Spleen (tissue), 11 donors: ENCODE data around the gene IVNS1ABP. TPM values are rescaled to one million over a fixed set of nuclear protein-coding genes. Genes with fewer than 3 reads are reported as not detected.

Experiments used
- DNase-seq: peaks from one replicate; pipeline ENCODE4 v3.0.0-alpha.2; 2020
- H3K27ac ChIP-seq, 8 donors: fragments of 200-600 bp; sonication (generic) in 7 of 8; 1 replicate in 4 of 8; 2 replicates in 4 of 8; pipeline versions ENCODE4 v1.5.0 to v1.8.0; 2016 to 2021; ENCODE audit warnings: inconsistent platforms in 4 of 8, mild to moderate bottlenecking in 4 of 8, moderate library complexity in 1 of 8
- H3K27me3 ChIP-seq, 7 donors: fragments of 200-600 bp; sonication (generic) in 6 of 7; replicated peaks in 1 of 7; 1 replicate in 4 of 7; 2 replicates in 3 of 7; pipeline versions ENCODE4 v1.5.0 to v1.8.0; 2016 to 2021; ENCODE audit warnings: inconsistent platforms in 3 of 7, mild to moderate bottlenecking in 1 of 7
- H3K36me3 ChIP-seq, 6 donors: fragments of 200-600 bp; sonication (generic) in 5 of 6; 1 replicate in 4 of 6; 2 replicates in 2 of 6; pipeline versions ENCODE4 v1.5.0 to v1.8.0; 2016 to 2021; ENCODE audit warnings: inconsistent platforms in 2 of 6
- H3K4me1 ChIP-seq, 6 donors: fragments of 200-600 bp; sonication (generic) in 5 of 6; 1 replicate in 3 of 6; 2 replicates in 3 of 6; pipeline versions ENCODE4 v1.5.0 to v1.8.0; 2016 to 2021; ENCODE audit warnings: inconsistent platforms in 3 of 6
- H3K4me3 ChIP-seq, 8 donors: fragments of 200-600 bp; sonication (generic) in 7 of 8; 1 replicate in 4 of 8; 2 replicates in 4 of 8; pipeline versions ENCODE4 v1.5.0 to v1.8.0; 2016 to 2021; ENCODE audit warnings: inconsistent platforms in 4 of 8, mild to moderate bottlenecking in 4 of 8, moderate library complexity in 2 of 8
- H3K9me3 ChIP-seq, 8 donors: fragments of 200-600 bp; sonication (generic) in 7 of 8; 1 replicate in 4 of 8; 2 replicates in 4 of 8; pipeline versions ENCODE4 v1.5.0 to v1.8.0; 2016 to 2021; ENCODE audit warnings: inconsistent platforms in 4 of 8
- CTCF ChIP-seq, 11 experiments: fragments of 200-600 bp in 7 of 11; fragments of 450-650 bp in 4 of 11; sonication (generic) in 4 of 11; IDR thresholded peaks in 8 of 11; conservative IDR thresholded peaks in 3 of 11; 1 replicate in 7 of 11; 2 replicates in 4 of 11; pipeline versions ENCODE4 v1.4.0 to v1.8.0; 2016 to 2021; ENCODE audit warnings: antibody characterized with exemption in 11 of 11, inconsistent platforms in 4 of 11, mild to moderate bottlenecking in 1 of 11
- POLR2A ChIP-seq, 3 donors: fragments of 450-650 bp; IDR thresholded peaks; one replicate each; pipeline ENCODE4 v1.5.1; 2017; ENCODE audit warnings: antibody characterized with exemption in 3 of 3, mild to moderate bottlenecking in 1 of 3
- POLR2AphosphoS5 ChIP-seq, 3 donors: sonication (generic); formaldehyde crosslinking; IDR thresholded peaks; one replicate each; pipeline ENCODE4 v1.5.1; 2017; ENCODE audit warnings: antibody characterized with exemption in 3 of 3
- WGBS, 5 donors: extraction: QIAGEN DNeasy Blood & Tissue Kit in 3 of 5; methylation state at CpG; one replicate each; pipeline versions ENCODE4 v1.1.5 to v1.1.7; 2013 to 2018; 5-methylcytosine and 5-hydroxymethylcytosine counted together
- intact Hi-C: fragments of 100-400 bp; cut with DNase I; formaldehyde crosslinking; loops from one replicate; pipeline ENCODE4 v1.15.0; 2023; ENCODE audit warnings: low total_unique reads
- polyA plus RNA-seq, 3 donors: library from polyadenylated mRNA; stranded (reverse); fragments of 200-250 nt; gene quantifications; one replicate each; pipeline ENCODE4 v1.2.1, GENCODE V29; 2013
- small RNA-seq, 4 donors: library from RNA; depleted of rRNA; stranded (forward); fragments of <200 nt; gene quantifications; one replicate each; pipeline ENCODE3, GENCODE V24; 2016
- total RNA-seq, 7 donors: library from RNA; depleted of rRNA in 3 of 7; stranded (reverse); fragments of >200 nt in 3 of 7; fragmentation: NEBNext Ultra II Directional in 4 of 7; extraction: Animal tissue kit (Norgen Biotek cat#: 25700) in 4 of 7; gene quantifications; one replicate each; pipeline versions ENCODE4 v1.1.0 to v1.2.1, GENCODE V29; 2016 to 2021
- donor health status: healthy with polysubstance abuse.
- donor health status: DM: no; HTN: no; CAD: no; lungs with moderate emphysema.
- donor health status: DM: no; HTN: no; CAD: no.
- donor health status: Bipolar disorder and iron deficiency.
- donor health status: healthy.
- donor health status: DM: no; HTN: no; CAD: no.
- donor health status: DM: yes; HTN: yes; CAD: no.

Gene IVNS1ABP
- total and polyA plus RNA-seq, 10 donors, result 29.5 to 148 (median 107) TPM

- WGBS, 5 donors, result 93 to 100% (median 94%) methylated on average over 4 of the region's 4 CpGs
- Histone ChIP-seq H3K9me3 (no peaks in the 10 kb centered on the region), H3K4me3 (no peak overlapping the region), H3K27ac (no peak overlapping the region), H3K27me3 (no peaks in the 10 kb centered on the region), H3K4me1 (no peaks in the 10 kb centered on the region), H3K36me3 (no peaks in the 10 kb centered on the region)
- intact Hi-C loops, result no loop called here
- TF ChIP-seq POLR2AphosphoS5 (IDR thresholded peaks at IDR 0.05) (no peak), POLR2A (IDR thresholded peaks at IDR 0.05) (no peak), CTCF (IDR thresholded peaks at IDR 0.05 in 8 of 11, conservative IDR thresholded peaks at IDR 0.05 in 3 of 11) (no peak)
- no peak for DNase-seq
These were observed 67.0 kb downstream of the IVNS1ABP start for GRCh38 chr1:185250063-185250462.

- H3K9me3 ChIP-seq, result no peaks in the 10 kb centered on the region
- no peaks in the 10 kb centered on the region for H3K27me3 ChIP-seq
- TF ChIP-seq POLR2A (IDR thresholded peaks at IDR 0.05), result no peak
- no peak for TF ChIP-seq CTCF (IDR thresholded peaks at IDR 0.05 in 8 of 11, conservative IDR thresholded peaks at IDR 0.05 in 3 of 11)
- no peak for TF ChIP-seq POLR2AphosphoS5 (IDR thresholded peaks at IDR 0.05)
- intact Hi-C loops, result no loop called here
- no peak for DNase-seq
- H3K4me3 ChIP-seq, result no peak overlapping the region
- 42 to 67% (median 51%) methylated on average over 1 to 2 of the region's 2 CpGs for WGBS, 5 donors
- no peak overlapping the region for H3K27ac ChIP-seq
- H3K4me1 ChIP-seq, result no peaks in the 10 kb centered on the region
- H3K36me3 ChIP-seq, result no peaks in the 10 kb centered on the region
These were observed 67.5 kb downstream of the IVNS1ABP start for GRCh38 chr1:185249563-185249962.

Small RNA genes within 50 kb of the gene (small RNA-seq; reads per million reads assigned to genes)
- gene RF00019, result 0 reads per million in 4 donors

Other genes with a start within 250 kb of the IVNS1ABP start
- gene TRMT1L, start 160.3 kb downstream of the IVNS1ABP start, total RNA-seq, result 10 to 100 TPM; 18.2 to 35.6 (median 22.6) TPM
- gene TRMT1L, start 160.3 kb downstream of the IVNS1ABP start, polyA plus RNA-seq, result 10 to 100 TPM in 2 of 3 donors, 1 to 10 TPM in 1; 7.7 to 11.2 (median 10.8) TPM
- gene SWT1, start 160.1 kb downstream of the IVNS1ABP start, total RNA-seq, result 10 to 100 TPM in 2 of 7 donors, 1 to 10 TPM in 5; 5.9 to 12.8 (median 7.2) TPM
- 1 to 10 TPM; 1.3 to 1.8 (median 1.7) TPM for gene SWT1, start 160.1 kb downstream of the IVNS1ABP start, polyA plus RNA-seq